Uterus (tissue), 2 donors: ENCODE measurements around the gene AQP6.

Experiments
- CTCF ChIP-seq, 4 experiments: fragments of 200-600 bp in 2 of 4; fragments of 450-650 bp in 2 of 4; sonication (generic) in 2 of 4; IDR thresholded peaks; one replicate each; pipeline ENCODE4 v1.5.1; 2016 to 2019; ENCODE audit warnings: antibody characterized with exemption in 4 of 4, mild to moderate bottlenecking in 2 of 4, moderate library complexity in 1 of 4
- POLR2A ChIP-seq, 2 donors: fragments of 450-650 bp; IDR thresholded peaks; one replicate each; pipeline ENCODE4 v1.6.1; 2016; ENCODE audit warnings: antibody characterized with exemption in 2 of 2, mild to moderate bottlenecking in 1 of 2, moderate library complexity in 1 of 2

GRCh38 chr12:49945394-49946080, 27.2 kb upstream of the AQP6 start:
- TF ChIP-seq CTCF (IDR thresholded peaks at IDR 0.05) (peak; percentile 75 to 89 (median 77)), POLR2A (IDR thresholded peaks at IDR 0.05) (peak in 1 of 2 donors; percentile 7)
